ENCODE data around the gene TNS4. TPM values are rescaled to one million over a fixed set of nuclear protein-coding genes. Genes with fewer than 3 reads are reported as not detected.

The TNS4 gene
- total and polyA plus RNA-seq, 8 donors: 0.18 to 23.2 (median 0.76) TPM; not detected in 2

GRCh38 chr17:40443196-40443987 is 58.0 kb downstream of the TNS4 start, which contains the start of gene IGFBP4:
Gene IGFBP4 (plus strand): TSS chr17:40443450. CDS start chr17:40443736, 286 bp downstream.
- intact Hi-C loops (cut with DNase I; ENCODE audit: low total_unique reads): no loop called here

GRCh38 chr17:40442392-40443195 is 58.8 kb downstream of the TNS4 start:
- H3K4me3 ChIP-seq: peak overlapping the region; percentile 58 to 71 (median 68)
- WGBS, 5 donors: 27 to 37% (median 35%) methylated on average over 17 to 29 of the region's 29 CpGs
- DNase-seq: no peak
- intact Hi-C loops (cut with DNase I; ENCODE audit: low total_unique reads): no loop called here
- TF ChIP-seq POLR2AphosphoS5 (IDR thresholded peaks at IDR 0.05) (no peak), CTCF (IDR thresholded peaks at IDR 0.05) (no peak), EP300 (IDR thresholded peaks at IDR 0.05) (no peak), POLR2A (IDR thresholded peaks at IDR 0.05) (no peak)
- peaks cover 0 to 22% (median 0%) of the 10 kb centered on the region in 3 donors for H3K27me3 ChIP-seq
- no peaks in the 10 kb centered on the region for H3K36me3 ChIP-seq
- peaks cover 8 to 52% (median 36%) of the 10 kb centered on the region in 4 donors for H3K4me1 ChIP-seq
- peak overlapping the region; percentile 80 to 93 (median 92) for H3K27ac ChIP-seq
- H3K9me3 ChIP-seq: no peaks in the 10 kb centered on the region

More at GRCh38 chr17:40443196-40443987, 58.0 kb downstream of the TNS4 start, which contains the start of gene IGFBP4:
- no peaks in the 10 kb centered on the region for H3K36me3 ChIP-seq
- peak within 1 kb of the TSS; percentile 58 to 71 (median 68) for H3K4me3 ChIP-seq
- H3K4me1 ChIP-seq: peaks cover 16 to 58% (median 44%) of the 10 kb centered on the region in 4 donors
- peak; percentile 77 to 93 for DNase-seq
- no peak for TF ChIP-seq EP300 (IDR thresholded peaks at IDR 0.05)
- peak; percentile 23 to 76 (median 62) for TF ChIP-seq POLR2AphosphoS5 (IDR thresholded peaks at IDR 0.05)
- peak in 2 of 7 experiments; percentile 5 to 19 for TF ChIP-seq CTCF (IDR thresholded peaks at IDR 0.05)
- no peak for TF ChIP-seq POLR2A (IDR thresholded peaks at IDR 0.05)
- H3K9me3 ChIP-seq: no peaks in the 10 kb centered on the region
- peaks cover 0 to 22% (median 0%) of the 10 kb centered on the region in 3 donors for H3K27me3 ChIP-seq
- peak within 1 kb of the TSS; percentile 80 to 93 (median 92) for H3K27ac ChIP-seq
- WGBS, 5 donors: 0 to 1% (median 0%) methylated on average over 6 to 97 of the region's 98 CpGs

GRCh38 chr17:40440166-40440565 is 61.3 kb downstream of the TNS4 start:
- TF ChIP-seq CTCF (IDR thresholded peaks at IDR 0.05): no peak
- TF ChIP-seq EP300 (IDR thresholded peaks at IDR 0.05): no peak
- no peak for TF ChIP-seq POLR2AphosphoS5 (IDR thresholded peaks at IDR 0.05)
- no peak for TF ChIP-seq POLR2A (IDR thresholded peaks at IDR 0.05)
- Histone ChIP-seq H3K27ac (no peak overlapping the region), H3K4me1 (peaks cover 0 to 42% (median 28%) of the 10 kb centered on the region in 4 donors), H3K4me3 (no peak overlapping the region), H3K9me3 (no peaks in the 10 kb centered on the region), H3K27me3 (peaks cover 0 to 19% (median 0%) of the 10 kb centered on the region in 3 donors), H3K36me3 (no peaks in the 10 kb centered on the region)
- intact Hi-C loops (cut with DNase I; ENCODE audit: low total_unique reads): no loop called here
- no peak for DNase-seq
- WGBS, 5 donors: 77 to 87% (median 81%) methylated on average over 4 of the region's 4 CpGs

Data from stomach (tissue), 9 donors.